GM23338 (cell line): ENCODE measurements around the gene NUP107. TPM values are rescaled to one million over a fixed set of nuclear protein-coding genes. Genes with fewer than 3 reads are reported as not detected.

ENCODE experiments used
- ATAC-seq: fragments of 200-7000 bp; cut with Tn5 transposase; 3 replicates; pipeline ENCODE4 v1.9.1; 2020
- DNase-seq: peaks from one replicate; pipeline ENCODE4 v3.0.0-alpha.2; 2015; ENCODE audit warnings: low spot score
- H2AFZ ChIP-seq: fragments of 200-600 bp; sonication (generic); 2 replicates; pipeline ENCODE4 v1.8.0; 2016; ENCODE audit warnings: antibody characterized with exemption, mild to moderate bottlenecking, moderate library complexity
- H3F3A ChIP-seq: fragments of 200-600 bp; sonication (generic); replicated peaks from 2 replicates; pipeline ENCODE4 v1.8.0; 2017; ENCODE audit warnings: antibody characterized with exemption, mixed run types, low read depth
- H3K27ac ChIP-seq: fragments of 200-600 bp; sonication (generic); 2 replicates; pipeline ENCODE4 v1.6.1; 2016; ENCODE audit warnings: low read depth
- H3K27me3 ChIP-seq: fragments of 200-600 bp; sonication (generic); 2 replicates; pipeline ENCODE4 v1.8.0; 2016; ENCODE audit warnings: mild to moderate bottlenecking, mixed run types, moderate library complexity; ENCODE audit not compliant: insufficient read depth
- H3K36me3 ChIP-seq: fragments of 200-600 bp; sonication (generic); 2 replicates; pipeline ENCODE4 v1.8.0; 2016; ENCODE audit warnings: mild to moderate bottlenecking; ENCODE audit not compliant: insufficient read depth
- H3K4me1 ChIP-seq: fragments of 200-600 bp; sonication (generic); 2 replicates; pipeline ENCODE4 v1.8.0; 2016; ENCODE audit warnings: mild to moderate bottlenecking, moderate library complexity; ENCODE audit not compliant: insufficient read depth
- H3K4me2 ChIP-seq: fragments of 200-600 bp; sonication (generic); 2 replicates; pipeline ENCODE4 v1.7.1; 2017; ENCODE audit warnings: mixed run types
- H3K4me3 ChIP-seq: fragments of 200-600 bp; sonication (generic); 2 replicates; pipeline ENCODE4 v1.6.1; 2016; ENCODE audit warnings: mixed run types
- H3K79me2 ChIP-seq: fragments of 200-600 bp; sonication (generic); replicated peaks from 2 replicates; pipeline ENCODE4 v1.8.0; 2017; ENCODE audit warnings: mild to moderate bottlenecking; ENCODE audit not compliant: insufficient read depth
- H3K9me2 ChIP-seq: fragments of 200-600 bp; sonication (generic); 2 replicates; pipeline ENCODE4 v1.8.0; 2017; ENCODE audit not compliant: insufficient read depth
- H4K20me1 ChIP-seq: fragments of 200-600 bp; sonication (generic); replicated peaks from 2 replicates; pipeline ENCODE4 v1.8.0; 2017; ENCODE audit warnings: mild to moderate bottlenecking; ENCODE audit not compliant: insufficient read depth
- H3K27ac Mint-ChIP-seq: 2 replicates; pipeline ENCODE4 v1.8.0; 2020; ENCODE audit warnings: inconsistent platforms, mild to moderate bottlenecking, moderate library complexity, mixed read lengths
- H3K27me3 Mint-ChIP-seq: 3 replicates; pipeline ENCODE4 v1.8.0; 2022; ENCODE audit warnings: low read depth, mild to moderate bottlenecking, moderate library complexity, mixed read lengths, inconsistent platforms; ENCODE audit not compliant: insufficient read depth, poor library complexity
- H3K36me3 Mint-ChIP-seq: 3 replicates; pipeline ENCODE4 v1.8.0; 2021; ENCODE audit warnings: low read depth, mild to moderate bottlenecking, inconsistent platforms, moderate library complexity, mixed read lengths
- H3K4me1 Mint-ChIP-seq: 3 replicates; pipeline ENCODE4 v1.8.0; 2020; ENCODE audit warnings: mild to moderate bottlenecking, inconsistent platforms, mixed read lengths
- H3K4me3 Mint-ChIP-seq: 3 replicates; pipeline ENCODE4 v1.8.0; 2021; ENCODE audit warnings: moderate library complexity, mild to moderate bottlenecking, inconsistent platforms, mixed read lengths
- H3K9me3 Mint-ChIP-seq: 3 replicates; pipeline ENCODE4 v1.8.0; 2020; ENCODE audit warnings: moderate library complexity, mild to moderate bottlenecking, inconsistent platforms, mixed read lengths
- CREB1 ChIP-seq: fragments of 250-450 bp; sonication (Bioruptor Pico); IDR thresholded peaks from 2 replicates; pipeline ENCODE4 v1.5.0; 2020; ENCODE audit warnings: low read depth, mild to moderate bottlenecking, moderate library complexity
- EZH2 ChIP-seq: fragments of 200-600 bp; sonication (generic); IDR thresholded peaks from one replicate; pipeline ENCODE4 v1.8.0; 2017; ENCODE audit warnings: antibody characterized with exemption, mild to moderate bottlenecking, low read depth; ENCODE audit not compliant: unreplicated experiment
- JUNB ChIP-seq: IDR thresholded peaks from one replicate; pipeline ENCODE4 v1.6.1; 2016; ENCODE audit warnings: antibody characterized with exemption; ENCODE audit not compliant: unreplicated experiment
- NANOG ChIP-seq: IDR thresholded peaks from 2 replicates; pipeline ENCODE4 v1.6.1; 2016; ENCODE audit warnings: antibody characterized with exemption, borderline replicate concordance
- REST ChIP-seq: IDR thresholded peaks from one replicate; pipeline ENCODE4 v1.6.1; 2018; ENCODE audit warnings: antibody characterized with exemption; ENCODE audit not compliant: unreplicated experiment
- STAT1 ChIP-seq: IDR thresholded peaks from one replicate; pipeline ENCODE4 v1.6.1; 2016; ENCODE audit warnings: antibody characterized with exemption; ENCODE audit not compliant: unreplicated experiment
- ZNF114 ChIP-seq: fragments of 250-450 bp; sonication (Bioruptor Pico); IDR thresholded peaks from 2 replicates; pipeline ENCODE4 v1.5.0; 2020; ENCODE audit warnings: mild to moderate bottlenecking, moderate library complexity
- ZNF331 ChIP-seq: fragments of 250-450 bp; sonication (Bioruptor Pico); IDR thresholded peaks from 2 replicates; pipeline ENCODE4 v1.5.0; 2020; ENCODE audit warnings: low read depth, mild to moderate bottlenecking, moderate library complexity
- ZNF462 ChIP-seq: fragments of 250-450 bp; sonication (Bioruptor Pico); IDR thresholded peaks from 2 replicates; pipeline ENCODE4 v1.5.0; 2020; ENCODE audit warnings: mild to moderate bottlenecking, moderate library complexity
- polyA plus RNA-seq: library from polyadenylated mRNA; unstranded; fragments of >200 nt; fragmentation: Nextera tagmentation; extraction: Ambion mirVana; gene quantifications from 2 replicates; pipeline ENCODE4 v1.2.1, GENCODE V29; 2016
- total RNA-seq: library from RNA; depleted of rRNA; stranded (reverse); fragments of >200 nt; shearing (Covaris generic); gene quantifications from 2 replicates; pipeline ENCODE4 v1.2.3, GENCODE V29; 2014

The NUP107 gene
- total and polyA plus RNA-seq, 2 experiments from 2014 or later, result 123 to 152 TPM

GRCh38 chr12:68773582-68773981 lies 86.8 kb downstream of the NUP107 start (continued):
- TF ChIP-seq ZNF462 (CRISPR knock-in tag), result no peak
- TF ChIP-seq EZH2, result no peak
- no peak for TF ChIP-seq ZNF114 (CRISPR knock-in tag)
- no peak for TF ChIP-seq CREB1 (CRISPR knock-in tag)
- TF ChIP-seq NANOG, result no peak

GRCh38 chr12:68775121-68775630 lies 88.4 kb downstream of the NUP107 start:
- H3K4me3 Mint-ChIP-seq, result no peak overlapping the region
- H3K27me3 Mint-ChIP-seq, result peaks cover 6% of the 10 kb centered on the region
- H3K27ac Mint-ChIP-seq, result no peak overlapping the region
- Histone ChIP-seq H3K4me1 (no peaks in the 10 kb centered on the region), H3K4me3 (no peak overlapping the region), H3F3A (no peaks in the 10 kb centered on the region), H4K20me1 (no peaks in the 10 kb centered on the region), H3K9me2 (no peaks in the 10 kb centered on the region), H2AFZ (no peak overlapping the region), H3K27ac (no peak overlapping the region), H3K4me2 (no peak overlapping the region), H3K79me2 (no peaks in the 10 kb centered on the region), H3K27me3 (no peaks in the 10 kb centered on the region), H3K36me3 (no peaks in the 10 kb centered on the region)
- ATAC-seq (no peak), DNase-seq (no peak)
- H3K36me3 Mint-ChIP-seq, result no peaks in the 10 kb centered on the region; the same call in 2 of the 3 replicates
- no peaks in the 10 kb centered on the region for H3K4me1 Mint-ChIP-seq
- H3K9me3 Mint-ChIP-seq, result no peaks in the 10 kb centered on the region
- TF ChIP-seq ZNF114 (CRISPR knock-in tag) (no peak), ZNF331 (CRISPR knock-in tag) (no peak), REST (no peak), STAT1 (no peak), JUNB (no peak)
